GM18508 (cell line): ENCODE results near the gene FSTL4.

Source experiments
- ATAC-seq: cut with Tn5 transposase; IDR thresholded peaks from one replicate; pipeline ENCODE4 v1.9.1; 2021; ENCODE audit warnings: moderate number of reproducible peaks; ENCODE audit not compliant: insufficient read depth, unreplicated experiment

FSTL4 gene

DNA sequence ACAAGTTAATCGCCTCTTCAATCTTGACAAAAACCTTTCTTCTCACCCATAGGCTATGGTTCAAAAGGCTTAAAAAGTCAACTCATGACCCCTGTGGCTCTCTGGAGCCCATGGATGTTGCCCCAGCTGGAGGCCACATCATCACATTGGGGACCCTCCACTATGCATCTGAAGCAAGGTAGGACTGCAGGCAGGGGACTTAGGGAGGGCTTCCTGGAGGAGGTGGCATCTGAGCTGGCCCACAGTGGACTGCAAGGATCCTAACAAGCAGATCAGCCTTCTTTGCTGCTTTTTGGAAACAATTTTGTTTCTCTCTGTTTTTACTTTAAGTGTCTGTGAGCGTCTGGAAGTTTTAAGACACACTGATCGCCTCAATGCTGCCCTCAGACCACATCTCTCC is 325.9 kb downstream of the FSTL4 start:
- no peak for ATAC-seq

DNA sequence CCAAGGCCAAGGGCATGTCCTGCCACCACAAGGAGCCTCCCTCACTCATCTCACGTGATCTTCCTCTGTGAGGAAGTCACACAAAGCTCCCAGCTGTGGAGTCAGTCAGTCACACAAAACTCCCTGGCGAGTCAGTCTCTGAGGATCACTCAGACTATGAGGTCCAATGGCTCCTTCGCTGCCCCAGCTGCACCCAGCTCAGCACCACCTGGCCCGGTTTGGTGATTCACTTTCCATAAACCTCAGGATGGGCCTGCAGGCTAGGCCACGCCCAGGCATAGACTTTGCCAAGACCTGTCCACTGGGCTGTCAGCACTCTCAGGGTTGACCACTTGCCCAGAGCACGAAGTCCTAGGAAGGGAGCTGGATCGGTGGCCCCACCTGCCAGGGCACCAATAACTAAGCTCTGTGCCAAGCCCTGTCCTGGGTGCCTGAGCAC is 326.7 kb downstream of the FSTL4 start:
- no peak for ATAC-seq

DNA sequence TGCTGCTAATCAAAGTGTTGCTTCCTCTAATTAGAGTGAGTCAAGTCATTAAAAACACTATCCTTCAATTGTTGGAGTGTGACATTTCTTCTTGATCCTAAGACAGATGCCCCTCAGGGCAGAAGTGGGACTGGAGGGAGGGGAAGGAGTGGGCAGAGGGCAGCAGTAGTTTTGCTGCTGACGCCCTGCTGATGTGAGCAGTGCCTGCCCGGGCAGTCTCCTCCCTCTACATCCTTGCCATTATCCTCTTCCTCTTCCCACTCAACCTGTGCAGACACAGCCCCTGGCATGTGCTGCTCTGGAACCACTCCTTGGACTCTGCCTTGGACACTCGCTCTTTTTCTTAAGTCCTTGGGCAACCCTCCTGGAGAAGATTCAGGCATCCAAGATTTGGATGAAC is 328.0 kb downstream of the FSTL4 start:
- no peak for ATAC-seq

DNA sequence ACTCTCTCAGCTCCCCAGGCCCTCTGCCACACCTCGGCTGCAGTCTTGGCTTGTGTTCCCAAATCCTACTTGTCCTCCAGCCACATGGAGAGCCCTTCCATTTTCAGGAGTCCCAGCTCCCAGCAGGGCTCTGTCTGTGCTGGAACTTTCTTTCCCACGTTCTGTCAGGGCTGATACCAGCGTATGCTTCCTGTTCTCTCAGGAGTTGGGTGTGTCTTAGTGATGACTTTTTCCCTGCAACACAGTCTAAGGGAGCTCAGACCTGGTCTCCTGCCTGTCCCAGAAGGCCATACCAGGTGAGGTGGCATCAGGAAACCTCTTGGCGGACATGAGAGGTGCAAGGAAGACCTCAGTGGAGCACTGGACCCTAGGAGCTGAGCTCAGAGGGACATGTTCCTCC is 334.0 kb downstream of the FSTL4 start:
- ATAC-seq = no peak

DNA sequence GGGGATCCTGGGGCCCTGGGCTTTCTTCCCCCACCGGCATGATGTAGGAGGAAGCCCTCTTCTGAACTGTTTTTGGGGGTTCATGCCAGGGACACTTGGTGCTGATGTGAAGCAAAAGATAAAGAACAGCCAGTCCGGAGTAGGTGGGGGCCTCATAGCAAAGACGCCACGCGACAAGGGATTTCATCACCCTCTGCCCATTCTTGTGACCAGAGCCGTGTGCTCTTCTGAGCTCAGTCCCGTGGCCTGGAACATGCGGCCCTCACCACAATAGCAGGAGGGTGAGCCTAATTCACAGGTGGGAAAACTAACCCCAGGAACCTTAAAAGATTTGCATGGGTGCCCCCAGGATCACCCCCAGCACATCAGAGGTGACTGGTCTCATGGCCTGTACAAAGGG is 334.6 kb downstream of the FSTL4 start:
- ATAC-seq = no peak

DNA sequence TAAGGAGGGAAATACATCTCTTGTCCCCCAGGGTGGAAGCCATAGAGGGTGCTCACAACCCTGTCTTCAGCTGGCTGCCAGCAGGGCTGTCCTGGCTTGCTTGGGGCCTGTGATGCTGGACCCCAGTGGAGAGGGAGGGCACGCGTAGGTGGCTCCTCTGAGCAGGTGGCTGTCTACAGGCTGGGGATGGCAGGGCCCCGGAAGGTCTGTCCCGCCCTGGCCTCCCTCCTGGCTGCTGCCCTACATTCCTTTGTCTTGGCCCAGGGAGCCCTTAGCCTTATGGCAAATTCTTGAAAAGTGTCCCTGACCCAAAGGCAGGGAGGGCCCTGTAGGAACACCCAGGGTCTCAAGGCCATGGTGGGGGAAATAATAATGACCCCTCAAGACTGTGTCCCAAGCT is 336.2 kb downstream of the FSTL4 start:
- ATAC-seq = no peak

DNA sequence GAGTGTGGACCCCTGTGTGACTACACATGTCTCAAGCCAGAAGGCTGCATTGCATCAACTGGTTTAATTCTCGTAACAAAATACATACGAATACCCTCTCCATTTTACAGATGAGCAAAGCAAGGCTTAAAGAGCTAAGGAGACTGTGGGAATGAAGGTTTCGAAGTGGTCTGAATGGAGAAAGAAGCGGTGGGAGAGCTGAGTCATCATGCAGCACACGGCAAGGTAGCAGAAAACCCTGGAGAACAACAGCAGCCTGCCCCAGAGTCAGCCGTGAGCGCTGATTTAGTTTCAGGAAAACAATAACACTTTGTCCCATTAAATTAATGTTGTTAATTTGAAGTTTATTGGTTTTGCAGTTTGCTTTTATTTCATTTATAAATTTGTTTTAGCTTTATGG is 336.7 kb downstream of the FSTL4 start:
- ATAC-seq = no peak

DNA sequence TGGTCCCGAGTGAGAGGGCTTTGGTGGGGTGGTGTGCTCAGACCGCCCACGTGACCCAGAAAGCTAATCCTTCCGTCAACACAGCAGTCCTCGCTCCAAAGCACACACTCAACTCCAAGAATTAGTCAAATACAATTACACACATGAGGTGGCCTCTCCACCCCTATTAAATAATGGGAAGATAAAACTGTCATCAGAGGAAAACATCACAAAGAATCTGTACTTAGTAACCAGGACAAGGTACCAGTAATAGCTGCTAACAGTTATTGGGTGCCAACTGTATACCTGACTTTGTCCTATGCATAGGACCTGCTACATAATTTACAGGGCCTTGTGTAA is 337.8 kb downstream of the FSTL4 start:
- no peak for ATAC-seq

DNA sequence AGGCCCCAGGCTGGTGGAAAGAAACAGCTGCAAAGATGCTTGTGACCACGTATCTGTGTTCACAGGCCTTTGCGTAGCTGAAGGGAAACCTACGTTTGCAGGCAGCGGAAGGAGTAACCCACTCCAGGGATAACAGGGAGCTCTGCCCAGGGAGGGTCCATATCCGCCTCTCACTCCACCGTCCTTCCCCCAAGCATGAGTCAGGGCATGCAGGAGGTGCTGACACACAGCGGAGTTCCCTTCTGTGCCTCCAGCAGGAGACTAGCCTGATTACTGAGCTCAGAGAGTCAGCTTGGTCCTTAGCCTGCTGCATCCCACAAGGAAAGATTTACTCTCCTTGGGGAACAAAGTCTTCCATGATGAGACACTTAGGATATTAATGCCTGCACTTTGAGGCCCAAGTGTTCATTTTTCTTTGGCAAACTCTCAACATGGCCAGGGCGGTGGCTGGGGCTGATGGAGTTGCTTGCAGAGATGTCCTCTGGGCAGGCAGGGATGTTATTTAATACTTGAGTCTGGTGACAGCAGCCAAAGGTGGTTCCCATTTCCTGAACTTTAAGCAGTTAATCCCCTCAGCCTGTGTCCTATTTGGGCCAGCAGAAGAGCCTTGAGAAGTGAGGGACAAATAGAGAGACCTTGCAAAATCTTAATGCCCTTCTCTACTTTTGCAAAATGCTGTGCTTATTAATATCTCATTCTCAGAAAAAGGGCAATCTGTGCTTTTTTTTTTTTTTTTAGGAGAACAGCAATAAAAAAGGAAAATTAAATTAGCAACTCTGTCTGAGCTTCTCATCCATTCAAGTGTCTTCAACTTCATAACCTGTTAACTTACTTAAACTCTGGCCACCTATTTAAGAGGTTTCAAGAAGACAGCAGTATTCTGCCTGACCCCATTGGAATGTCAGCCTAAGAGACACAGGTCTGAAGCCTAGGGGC is 338.4 kb downstream of the FSTL4 start:
- no peak for ATAC-seq

DNA sequence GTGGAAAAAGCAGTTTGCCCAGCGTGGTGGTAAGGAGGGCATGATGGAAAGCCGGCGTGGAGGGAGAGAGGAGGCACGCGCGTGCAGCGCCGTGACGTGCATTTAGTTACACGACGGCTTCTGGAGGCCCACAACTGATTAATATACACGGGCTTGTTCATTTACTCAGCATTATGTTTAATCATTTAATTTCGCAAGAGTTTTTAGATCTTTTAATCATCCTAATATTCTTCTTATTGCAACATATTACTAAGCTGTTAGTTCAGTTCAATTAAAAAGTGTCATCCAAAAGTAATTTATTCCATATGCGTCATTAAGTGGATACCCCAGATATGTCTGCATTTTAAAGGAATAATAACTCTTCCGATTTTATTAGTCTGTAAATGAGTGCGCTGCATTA is 340.0 kb downstream of the FSTL4 start:
- ATAC-seq = no peak

DNA sequence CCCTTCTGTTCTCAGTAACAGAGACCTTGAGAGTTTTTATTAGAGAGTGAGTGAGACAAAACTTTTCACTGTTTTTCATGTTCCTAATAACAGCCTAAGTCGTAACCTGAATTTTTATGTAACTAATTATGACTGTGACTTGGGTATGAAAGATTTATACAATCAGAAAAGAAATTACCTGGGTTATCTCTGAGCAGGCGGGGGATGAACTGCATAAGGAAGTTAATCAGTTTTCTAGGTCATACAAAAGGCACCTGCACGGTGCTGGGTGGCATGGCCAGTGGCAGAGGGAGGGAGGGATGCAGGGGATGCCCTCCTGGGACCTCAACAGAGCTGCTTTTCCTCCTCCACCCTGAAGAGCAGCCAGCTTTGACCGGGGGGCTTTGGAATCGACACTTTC is 340.7 kb downstream of the FSTL4 start:
- no peak for ATAC-seq

DNA sequence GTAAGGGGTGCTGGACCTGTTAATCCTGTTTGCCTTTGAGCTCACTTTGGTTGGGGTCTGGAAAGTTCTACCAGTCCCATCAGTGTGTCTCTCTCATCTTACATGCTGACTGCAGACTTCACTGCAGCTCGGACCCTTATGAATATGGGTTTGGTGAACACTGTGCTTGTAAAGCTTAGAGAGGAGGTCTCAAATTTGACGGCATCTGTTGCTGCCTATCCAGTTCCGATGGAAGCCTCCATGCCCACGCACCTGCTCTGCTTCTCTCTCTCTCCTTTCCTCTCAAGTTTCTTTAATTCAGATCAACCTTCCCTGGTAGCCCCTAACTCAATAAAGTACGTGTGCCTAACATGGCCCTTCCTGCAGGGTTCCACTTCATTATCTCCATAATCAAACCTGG is 342.6 kb downstream of the FSTL4 start:
- no peak for ATAC-seq

DNA sequence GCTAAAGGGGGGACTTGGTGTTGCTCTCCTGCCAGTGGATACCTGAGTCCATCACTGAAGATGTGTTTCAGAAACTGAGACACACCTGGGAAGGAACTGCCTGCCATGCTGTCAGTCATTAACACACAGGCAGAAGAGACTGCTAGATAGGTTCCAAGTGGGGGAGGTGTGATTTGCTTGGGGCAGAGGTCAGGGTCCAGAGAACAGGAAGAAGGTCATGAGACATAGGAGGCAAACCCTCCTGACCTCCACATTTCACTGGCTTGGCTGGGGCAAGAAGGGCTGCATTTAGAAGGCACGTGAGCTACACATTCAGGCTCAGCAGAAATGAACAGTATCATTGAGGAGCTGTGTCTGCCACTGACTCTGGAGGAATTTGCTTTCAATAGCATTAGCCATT is 344.7 kb downstream of the FSTL4 start:
- no peak for ATAC-seq

DNA sequence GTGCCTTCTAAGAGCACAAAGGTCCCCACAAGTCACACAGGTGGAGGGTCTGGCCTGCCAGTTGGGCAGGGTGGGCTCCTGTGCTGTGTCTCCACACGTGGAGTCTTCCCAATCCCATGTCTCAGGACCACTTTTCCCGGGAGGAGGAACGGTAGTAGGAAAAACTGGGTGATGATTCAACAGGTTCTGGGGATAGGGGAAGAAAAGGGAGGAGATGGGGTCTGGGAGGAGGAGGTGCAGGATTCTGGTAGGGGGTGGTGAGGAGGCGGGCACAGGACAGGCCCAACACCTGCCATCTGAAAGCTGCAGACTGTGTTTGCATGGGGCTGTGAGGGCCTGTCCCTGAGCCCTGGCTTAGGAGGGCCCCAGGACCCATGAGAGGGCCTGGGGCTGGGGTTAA is 345.4 kb downstream of the FSTL4 start:
- ATAC-seq = no peak

DNA sequence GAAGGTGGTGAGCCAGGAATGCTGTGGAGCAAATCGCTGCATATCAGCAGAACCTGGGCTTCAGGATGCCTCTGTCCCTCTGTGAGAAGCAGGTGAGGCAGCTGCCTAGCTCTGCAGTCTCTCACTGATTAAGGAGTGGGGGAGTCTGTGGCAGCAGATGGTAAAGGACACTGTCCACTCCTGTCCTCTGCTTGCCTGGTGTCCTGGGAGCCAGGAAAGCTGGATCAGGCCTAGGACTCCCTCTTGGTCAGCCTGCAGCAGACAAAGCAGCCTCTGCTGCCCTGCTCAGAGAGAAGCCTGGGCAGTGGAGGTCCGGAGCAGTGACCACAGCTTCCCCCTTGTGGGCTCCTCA is 345.8 kb downstream of the FSTL4 start:
- ATAC-seq = no peak

DNA sequence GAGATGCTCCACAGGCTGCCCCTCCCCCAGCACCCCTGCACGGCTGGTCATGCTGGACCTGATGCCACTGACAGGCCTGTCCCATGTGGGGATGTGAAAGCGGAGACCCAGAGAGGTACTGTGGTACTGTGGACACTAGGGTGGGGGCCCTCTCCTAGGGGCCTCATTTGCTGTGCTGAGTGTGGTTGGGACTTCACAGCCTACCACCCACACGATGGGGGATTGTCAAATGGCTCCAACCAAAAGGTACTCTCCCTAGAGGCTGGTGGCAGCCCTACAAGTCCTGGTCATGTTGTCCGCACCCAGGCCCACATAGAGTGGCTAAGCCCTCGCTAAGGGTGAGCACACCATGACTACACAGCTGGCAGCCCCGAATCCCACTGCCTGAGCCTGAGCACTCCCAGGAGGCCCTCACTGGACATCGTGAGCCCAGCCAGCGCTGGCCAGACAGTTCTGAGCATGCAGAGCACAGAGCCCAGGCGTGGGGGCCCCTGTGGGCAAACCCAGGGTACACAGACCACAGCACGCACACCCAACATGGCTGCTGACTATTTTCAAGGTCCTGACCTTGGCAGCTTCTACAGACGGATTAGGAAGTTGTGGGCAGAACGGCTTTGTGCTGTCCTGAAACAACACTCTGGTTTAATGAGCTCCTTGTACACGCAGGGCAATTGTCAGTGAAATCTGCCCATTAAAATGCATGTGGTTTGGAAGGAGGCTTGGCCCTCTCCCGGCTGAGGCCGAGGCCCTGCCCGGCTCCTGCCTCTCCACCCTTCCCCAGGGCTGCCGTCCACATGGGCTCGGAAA is 346.4 kb downstream of the FSTL4 start:
- no peak for ATAC-seq

DNA sequence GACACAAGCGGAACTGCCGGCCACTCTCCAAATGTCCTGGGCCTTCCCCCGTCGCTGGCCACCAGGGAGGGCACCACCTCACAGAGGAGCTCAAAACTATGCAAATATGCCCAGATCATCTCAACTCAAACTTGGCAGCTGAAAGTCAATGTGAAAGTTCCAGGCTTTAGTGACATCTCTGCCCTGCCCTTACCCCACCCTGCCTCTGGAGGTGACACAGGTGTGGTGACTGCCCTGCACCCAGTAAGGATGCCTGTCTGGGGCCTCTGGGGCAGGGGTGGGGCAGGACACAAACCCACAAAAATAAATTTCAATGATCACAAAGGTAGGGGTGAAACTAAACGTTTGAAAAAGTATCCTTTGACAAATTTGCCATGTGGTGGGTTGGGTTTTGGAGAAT is 347.1 kb downstream of the FSTL4 start:
- no peak for ATAC-seq

DNA sequence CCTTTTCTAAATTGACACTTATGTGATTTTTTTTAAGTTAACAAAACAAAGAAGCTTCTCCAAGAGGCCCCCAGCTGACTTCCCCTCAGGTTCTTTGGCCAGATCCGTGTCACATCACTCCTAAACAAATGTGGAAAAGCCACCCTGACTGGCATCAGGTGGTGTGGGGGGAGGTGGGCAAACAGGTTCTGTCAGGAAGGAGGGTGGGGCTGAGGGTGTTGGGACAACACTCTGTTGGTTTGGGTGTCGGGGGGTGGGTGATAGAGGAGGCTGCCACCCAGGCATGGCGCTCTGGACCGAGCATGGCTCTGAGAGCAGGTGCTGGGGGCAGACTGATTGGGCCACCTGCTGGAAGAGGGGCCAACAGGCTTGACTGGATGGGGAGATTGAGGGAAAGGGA is 349.7 kb downstream of the FSTL4 start:
- no peak for ATAC-seq

DNA sequence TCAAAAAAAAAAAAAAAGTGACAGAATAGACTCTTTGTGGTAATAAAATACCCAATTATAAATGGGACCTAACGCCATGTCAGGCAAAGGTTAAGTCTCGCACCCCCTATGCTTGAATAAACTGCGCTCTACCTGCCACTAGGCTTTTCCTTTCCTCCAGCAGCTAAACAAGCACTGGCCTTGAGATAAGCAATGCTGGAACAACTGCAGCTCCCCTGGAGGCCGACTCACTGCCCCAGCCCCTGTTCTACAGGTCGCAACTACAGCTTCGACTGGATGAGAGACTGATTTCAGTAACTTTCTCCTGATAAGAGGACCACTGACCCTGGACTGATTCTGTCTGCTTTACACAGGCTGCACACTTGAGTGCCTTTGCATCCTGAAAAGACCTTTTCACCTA is 350.3 kb downstream of the FSTL4 start:
- ATAC-seq = no peak

DNA sequence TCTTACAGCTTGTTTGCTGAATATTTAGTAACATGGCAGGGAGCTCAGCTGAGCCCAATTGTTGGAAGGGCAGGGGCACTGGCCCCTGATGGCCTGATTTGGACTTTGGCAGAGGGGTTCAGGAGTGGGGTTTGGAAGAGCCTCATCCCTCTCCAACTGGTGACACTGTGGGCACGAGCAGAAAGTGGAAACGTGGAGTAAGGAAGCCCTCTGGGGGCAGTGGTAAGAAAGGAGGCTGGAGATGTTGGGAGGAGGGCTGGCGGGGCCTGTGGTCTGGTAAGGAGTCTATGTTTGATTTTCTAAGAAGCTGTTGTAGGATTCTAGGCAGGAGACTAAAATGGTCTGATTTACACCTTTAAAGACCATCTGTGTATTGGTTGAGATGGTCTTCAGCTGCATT is 351.6 kb downstream of the FSTL4 start:
- no peak for ATAC-seq

DNA sequence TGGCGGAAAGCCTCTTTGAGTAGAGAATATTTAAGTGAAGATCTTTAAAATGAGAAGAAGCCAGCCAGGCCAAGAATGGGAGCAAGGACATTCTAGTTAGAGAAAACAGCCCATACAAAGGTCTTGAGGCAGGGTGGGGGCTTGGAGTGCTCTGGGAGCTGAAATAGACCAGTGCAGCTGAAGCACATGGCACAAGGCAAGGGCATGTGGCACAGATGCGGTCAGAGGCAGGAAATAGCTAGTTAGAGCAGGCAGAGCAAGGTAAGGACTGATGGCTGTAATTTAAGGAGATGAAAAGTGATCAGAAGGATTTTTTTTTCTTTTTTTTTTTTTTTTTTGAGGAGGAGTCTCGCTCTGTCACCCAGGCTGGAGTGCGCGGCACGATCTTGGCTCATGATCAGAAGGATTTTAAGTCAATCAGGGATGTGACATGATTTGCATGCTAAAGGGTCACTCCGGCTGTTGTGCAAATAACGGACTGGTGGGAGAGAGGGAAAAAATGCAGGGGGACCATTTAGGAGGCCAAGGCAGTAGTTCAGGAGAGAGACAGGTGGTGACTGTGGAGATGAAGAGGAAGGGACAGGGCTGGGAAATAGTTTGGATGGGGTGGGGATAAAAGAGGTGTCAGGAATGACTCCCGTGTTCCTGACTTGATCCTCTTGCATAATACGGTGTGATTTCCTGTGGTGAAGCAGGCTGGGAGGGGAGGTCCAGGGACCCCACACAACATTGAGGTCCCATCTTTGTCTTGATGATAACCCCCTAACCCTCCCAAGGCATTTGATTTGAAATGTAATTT is 352.9 kb downstream of the FSTL4 start:
- no peak for ATAC-seq
